22Rv1 (cell line): Measurements from ENCODE around the gene ZNF444.
"Not testable (repeated sequence)": the region's sequence is repeated elsewhere in the genome, so short reads cannot be mapped to it uniquely, and the experiment has no call there.

Experiments
- H3K27ac ChIP-seq: fragments of 450-650 bp; 2 replicates; pipeline ENCODE4 v1.5.1; 2017
- ZFX ChIP-seq: fragments of 450-650 bp; IDR thresholded peaks from 2 replicates; pipeline ENCODE4 v1.6.1; 2017; ENCODE audit warnings: antibody characterized with exemption, borderline replicate concordance
- TF ChIP-seq, protein P1 (sequence below): fragments of 450-650 bp; IDR thresholded peaks from 2 replicates; pipeline ENCODE4 v1.5.1; 2017; ENCODE audit warnings: mild to moderate bottlenecking

Gene ZNF444

GRCh38 chr19:56176881-56177280 is 35.8 kb downstream of the ZNF444 start:
- H3K27ac ChIP-seq: no peak overlapping the region
- TF ChIP-seq, protein P1, sequence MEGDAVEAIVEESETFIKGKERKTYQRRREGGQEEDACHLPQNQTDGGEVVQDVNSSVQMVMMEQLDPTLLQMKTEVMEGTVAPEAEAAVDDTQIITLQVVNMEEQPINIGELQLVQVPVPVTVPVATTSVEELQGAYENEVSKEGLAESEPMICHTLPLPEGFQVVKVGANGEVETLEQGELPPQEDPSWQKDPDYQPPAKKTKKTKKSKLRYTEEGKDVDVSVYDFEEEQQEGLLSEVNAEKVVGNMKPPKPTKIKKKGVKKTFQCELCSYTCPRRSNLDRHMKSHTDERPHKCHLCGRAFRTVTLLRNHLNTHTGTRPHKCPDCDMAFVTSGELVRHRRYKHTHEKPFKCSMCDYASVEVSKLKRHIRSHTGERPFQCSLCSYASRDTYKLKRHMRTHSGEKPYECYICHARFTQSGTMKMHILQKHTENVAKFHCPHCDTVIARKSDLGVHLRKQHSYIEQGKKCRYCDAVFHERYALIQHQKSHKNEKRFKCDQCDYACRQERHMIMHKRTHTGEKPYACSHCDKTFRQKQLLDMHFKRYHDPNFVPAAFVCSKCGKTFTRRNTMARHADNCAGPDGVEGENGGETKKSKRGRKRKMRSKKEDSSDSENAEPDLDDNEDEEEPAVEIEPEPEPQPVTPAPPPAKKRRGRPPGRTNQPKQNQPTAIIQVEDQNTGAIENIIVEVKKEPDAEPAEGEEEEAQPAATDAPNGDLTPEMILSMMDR: no peak
- no peak for TF ChIP-seq ZFX

- TF ChIP-seq ZFX: no peak
- TF ChIP-seq, protein P1: no peak
- no peak overlapping the region for H3K27ac ChIP-seq
These were observed 36.6 kb downstream of the ZNF444 start for GRCh38 chr19:56177564-56178243.

DNA sequence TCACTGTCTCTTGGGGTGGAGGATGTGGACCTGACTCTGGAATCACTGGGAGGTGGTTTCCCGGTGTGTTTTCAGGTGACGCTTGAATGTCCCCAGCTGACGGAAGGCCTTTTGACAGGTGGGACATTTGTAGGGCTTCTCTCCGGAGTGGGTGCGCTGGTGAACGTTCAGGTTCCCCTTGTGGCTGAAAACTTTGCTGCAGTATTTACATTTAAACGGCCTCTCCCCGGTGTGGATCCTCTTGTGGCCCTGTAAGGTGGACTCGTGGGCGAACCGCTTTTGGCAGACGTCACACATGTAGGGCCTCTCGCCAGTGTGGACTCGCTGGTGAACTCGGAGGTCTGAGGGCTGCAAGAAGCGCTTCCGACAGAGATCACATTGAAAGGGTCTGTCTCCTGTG is 48.7 kb downstream of the ZNF444 start:
- no peak overlapping the region for H3K27ac ChIP-seq
- TF ChIP-seq, protein P1: no peak
- TF ChIP-seq ZFX: no peak

DNA sequence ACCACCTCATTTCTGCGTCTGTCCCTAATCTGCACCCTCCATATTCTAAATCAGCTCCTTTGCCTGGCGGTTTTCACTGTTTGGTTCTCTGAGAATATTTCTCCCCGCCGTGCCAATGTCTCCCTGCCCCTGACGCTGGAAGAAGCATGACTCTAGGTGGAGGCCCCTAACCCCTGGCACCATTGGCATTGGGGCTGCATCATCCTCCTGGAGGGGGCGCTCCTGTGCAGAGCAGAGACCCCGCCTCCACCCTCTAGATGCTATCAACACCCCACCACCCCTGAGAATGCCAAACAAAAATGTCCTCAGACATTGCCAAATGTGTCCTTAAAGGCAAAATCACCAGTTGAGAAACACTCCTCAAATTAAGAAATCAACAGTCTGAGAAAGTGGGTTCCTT is 50.0 kb downstream of the ZNF444 start:
- no peak overlapping the region for H3K27ac ChIP-seq
- no peak for TF ChIP-seq ZFX
- TF ChIP-seq, protein P1: no peak

GRCh38 chr19:56191711-56192110 is 50.6 kb downstream of the ZNF444 start:
- no peak for TF ChIP-seq ZFX
- TF ChIP-seq, protein P1: no peak
- H3K27ac ChIP-seq: no peak overlapping the region

DNA sequence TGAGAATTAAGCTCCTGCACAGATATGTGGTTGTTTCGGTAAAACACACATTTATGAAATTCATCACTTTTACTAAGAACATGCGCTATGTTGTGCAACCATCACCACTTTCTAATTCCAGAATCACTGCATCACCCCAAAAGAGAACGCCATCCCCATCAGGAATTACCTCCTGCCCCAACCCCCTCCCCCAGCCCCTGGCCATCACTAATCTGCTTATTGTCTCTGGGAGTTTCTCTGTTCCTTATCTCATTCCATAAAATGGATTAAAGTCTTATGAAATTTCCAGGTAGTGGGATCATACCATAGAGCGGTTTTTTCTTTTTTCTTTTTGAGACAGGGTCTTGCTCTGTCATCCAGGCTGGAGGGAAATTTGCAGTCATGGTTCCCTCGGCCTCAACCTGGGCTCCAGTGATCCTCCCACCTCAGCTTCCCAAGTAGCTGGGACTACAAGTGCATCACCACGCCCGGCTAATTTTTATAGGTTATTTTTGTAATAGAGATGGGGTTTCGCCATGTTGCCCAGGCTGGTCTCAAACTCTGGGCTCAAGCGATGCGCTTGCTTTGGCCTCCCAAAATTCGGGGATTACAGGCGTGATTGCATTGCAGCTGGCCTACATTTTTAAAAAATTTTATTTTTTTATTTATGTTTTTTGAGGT is 53.0 kb downstream of the ZNF444 start:
- TF ChIP-seq, protein P1: no peak
- TF ChIP-seq ZFX: no peak
- H3K27ac ChIP-seq: no peak overlapping the region

- H3K27ac ChIP-seq: not testable (repeated sequence)
These were observed 56.6 kb downstream of the ZNF444 start, which contains the start of gene ZSCAN5B for GRCh38 chr19:56197646-56198045. ZSCAN5B (minus strand) TSS chr19:56197783; CDS start chr19:56193052, 4,731 bp downstream.
